Measurements from ENCODE around the gene GAL3ST3. TPM values are rescaled to one million over a fixed set of nuclear protein-coding genes. Genes with fewer than 3 reads are reported as not detected.
A peak's percentile ranks its signal among the peaks of the same experiment; 100 is the strongest.
"Not testable (repeated sequence)": the region's sequence is repeated elsewhere in the genome, so short reads cannot be mapped to it uniquely, and the experiment has no call there.

Gene GAL3ST3
- total RNA-seq, 1 experiment from 2014 or later = not detected

- in situ Hi-C loops (cut with HindIII; ENCODE audit: low pct_unique_long_range_greater_than_20kb, low sequenced_read_pairs) = no loop called here
- DNase-seq (ENCODE audit: low read depth) = no peak
Observed at GRCh38 chr11:66051371-66051765, 2.4 kb upstream of the GAL3ST3 start.

GRCh38 chr11:66050581-66051231 lies 1.7 kb upstream of the GAL3ST3 start:
- in situ Hi-C loops (cut with HindIII; ENCODE audit: low pct_unique_long_range_greater_than_20kb, low sequenced_read_pairs) = no loop called here
- no peak for DNase-seq (ENCODE audit: low read depth)

GRCh38 chr11:66047541-66048365 lies 1.2 kb downstream of the GAL3ST3 start:
- in situ Hi-C loops (cut with HindIII; ENCODE audit: low pct_unique_long_range_greater_than_20kb, low sequenced_read_pairs) = no loop called here
- DNase-seq (ENCODE audit: low read depth) = peak; percentile 12

GRCh38 chr11:66046901-66047300 lies 2.1 kb downstream of the GAL3ST3 start:
- in situ Hi-C loops (cut with HindIII; ENCODE audit: low pct_unique_long_range_greater_than_20kb, low sequenced_read_pairs) = no loop called here

GRCh38 chr11:66045177-66045639 lies 3.8 kb downstream of the GAL3ST3 start:
- peak; percentile 39 for DNase-seq (ENCODE audit: low read depth)
- in situ Hi-C loops (cut with HindIII; ENCODE audit: low pct_unique_long_range_greater_than_20kb, low sequenced_read_pairs) = no loop called here

More at GRCh38 chr11:66046901-66047300, 2.1 kb downstream of the GAL3ST3 start:
- no peak for DNase-seq (ENCODE audit: low read depth)

GRCh38 chr11:66044757-66045156 lies 4.2 kb downstream of the GAL3ST3 start:
- in situ Hi-C loops (cut with HindIII; ENCODE audit: low pct_unique_long_range_greater_than_20kb, low sequenced_read_pairs) = no loop called here
- no peak for DNase-seq (ENCODE audit: low read depth)

GRCh38 chr11:66042996-66043906 lies 5.7 kb downstream of the GAL3ST3 start:
- no peak for DNase-seq (ENCODE audit: low read depth)

GRCh38 chr11:66042227-66042995 lies 6.5 kb downstream of the GAL3ST3 start:
- no peak for DNase-seq (ENCODE audit: low read depth)
- in situ Hi-C loops (cut with HindIII; ENCODE audit: low pct_unique_long_range_greater_than_20kb, low sequenced_read_pairs) = no loop called here

More at GRCh38 chr11:66042996-66043906, 5.7 kb downstream of the GAL3ST3 start:
- in situ Hi-C loops (cut with HindIII; ENCODE audit: low pct_unique_long_range_greater_than_20kb, low sequenced_read_pairs) = no loop called here

GRCh38 chr11:66039765-66040164 lies 9.2 kb downstream of the GAL3ST3 start:
- DNase-seq (ENCODE audit: low read depth) = no peak
- in situ Hi-C loops (cut with HindIII; ENCODE audit: low pct_unique_long_range_greater_than_20kb, low sequenced_read_pairs) = no loop called here

GRCh38 chr11:66037327-66037726 lies 11.6 kb downstream of the GAL3ST3 start:
- in situ Hi-C loops (cut with HindIII; ENCODE audit: low pct_unique_long_range_greater_than_20kb, low sequenced_read_pairs) = no loop called here
- no peak for DNase-seq (ENCODE audit: low read depth)

GRCh38 chr11:66036334-66036710 lies 12.6 kb downstream of the GAL3ST3 start:
- in situ Hi-C loops (cut with HindIII; ENCODE audit: low pct_unique_long_range_greater_than_20kb, low sequenced_read_pairs) = no loop called here
- no peak for DNase-seq (ENCODE audit: low read depth)

GRCh38 chr11:66035653-66036333 lies 13.2 kb downstream of the GAL3ST3 start:
- DNase-seq (ENCODE audit: low read depth) = no peak
- in situ Hi-C loops (cut with HindIII; ENCODE audit: low pct_unique_long_range_greater_than_20kb, low sequenced_read_pairs) = no loop called here

- in situ Hi-C loops (cut with HindIII; ENCODE audit: low pct_unique_long_range_greater_than_20kb, low sequenced_read_pairs) = no loop called here
- no peak for DNase-seq (ENCODE audit: low read depth)
Observed at GRCh38 chr11:66032957-66033735, 15.8 kb downstream of the GAL3ST3 start.

GRCh38 chr11:66026017-66026529 lies 22.9 kb downstream of the GAL3ST3 start, which contains the start of gene CATSPER1:
CATSPER1 (minus strand) TSS chr11:66026479; CDS start chr11:66026379, 100 bp downstream.
- no peak for DNase-seq (ENCODE audit: low read depth)
- in situ Hi-C loops (cut with HindIII; ENCODE audit: low pct_unique_long_range_greater_than_20kb, low sequenced_read_pairs) = no loop called here

- in situ Hi-C loops (cut with HindIII; ENCODE audit: low pct_unique_long_range_greater_than_20kb, low sequenced_read_pairs); DNase-seq (ENCODE audit: low read depth): not testable (repeated sequence)
Observed at GRCh38 chr11:66023186-66023440, 25.8 kb downstream of the GAL3ST3 start.

GRCh38 chr11:66022401-66023185 lies 26.4 kb downstream of the GAL3ST3 start:
- in situ Hi-C loops (cut with HindIII; ENCODE audit: low pct_unique_long_range_greater_than_20kb, low sequenced_read_pairs) = no loop called here
- peak; percentile 42 for DNase-seq (ENCODE audit: low read depth)

All from Caki2 (cell line).